H1 (cell line): ENCODE data around the gene ADAM12. TPM values are rescaled to one million over a fixed set of nuclear protein-coding genes. Genes with fewer than 3 reads are reported as not detected.

ENCODE experiments used
- CTCF ChIA-PET: fragments of 300-600 bp; sonication (Branson Sonifier 250); formaldehyde crosslinking; loops from one replicate; lab custom pipeline; 2021; ENCODE audit not compliant: partially characterized antibody; lab: Charles Lee
- POLR2A ChIA-PET: fragments of 300-600 bp; sonication (Branson Sonifier 250); formaldehyde crosslinking; loops from one replicate; lab custom pipeline; 2021; ENCODE audit warnings: inconsistent platforms; ENCODE audit not compliant: partially characterized antibody; lab: Charles Lee
- DNase-seq, 2 experiments: peaks; one replicate each; pipeline versions ENCODE4 v3.0.0 to v3.0.0-alpha.2; 2010 to 2022; ENCODE audit warnings: low spot score in 2 of 2, low read depth in 1 of 2, mixed read lengths in 1 of 2
- FAIRE-seq: peaks from 2 replicates; lab custom pipeline; 2011; peaks lifted over from hg19 to GRCh38; lab: Jason Lieb, UNC
- H2AFZ ChIP-seq: 2 replicates; pipeline ENCODE4 v1.8.1; 2012; ENCODE audit warnings: low read length, inconsistent platforms
- H2AK5ac ChIP-seq: 2 replicates; pipeline ENCODE4 v1.6.1; 2013; ENCODE audit warnings: low read depth, low read length
- H2BK120ac ChIP-seq: replicated peaks from 2 replicates; pipeline ENCODE3; 2013; ENCODE audit warnings: low read depth, low read length, inconsistent platforms
- H2BK12ac ChIP-seq: 2 replicates; pipeline ENCODE4 v1.6.1; 2013; ENCODE audit warnings: low read depth, low read length
- H2BK15ac ChIP-seq: 2 replicates; pipeline ENCODE4 v1.6.1; 2013; ENCODE audit warnings: low read length
- H2BK20ac ChIP-seq: 2 replicates; pipeline ENCODE4 v1.6.1; 2013; ENCODE audit warnings: low read length
- H2BK5ac ChIP-seq: 2 replicates; pipeline ENCODE4 v1.6.1; 2013; ENCODE audit warnings: low read depth, low read length
- H3K14ac ChIP-seq: 2 replicates; pipeline ENCODE4 v1.6.1; 2013; ENCODE audit warnings: inconsistent platforms; ENCODE audit not compliant: insufficient read length
- H3K18ac ChIP-seq: 2 replicates; pipeline ENCODE4 v1.6.1; 2013; ENCODE audit warnings: low read length; ENCODE audit errors: extremely low read depth
- H3K23ac ChIP-seq: 2 replicates; pipeline ENCODE4 v1.6.1; 2013; ENCODE audit warnings: inconsistent platforms; ENCODE audit not compliant: insufficient read length
- H3K23me2 ChIP-seq: 2 replicates; pipeline ENCODE4 v1.6.1; 2013; ENCODE audit warnings: low read depth, low read length
- H3K27ac ChIP-seq: 2 replicates; pipeline ENCODE4 v1.6.1; 2011; ENCODE audit warnings: low read depth, low read length, inconsistent platforms
- H3K27me3 ChIP-seq, 4 experiments: replicated peaks in 1 of 4; 1 replicate in 1 of 4; 2 replicates in 3 of 4; pipeline versions ENCODE4 v1.6.1 to v1.8.1; 2011 to 2013; ENCODE audit warnings: low read length in 3 of 4, mild to moderate bottlenecking in 3 of 4, inconsistent platforms in 2 of 4, mixed read lengths in 2 of 4, moderate library complexity in 1 of 4; ENCODE audit not compliant: control insufficient read depth in 3 of 4, insufficient read depth in 3 of 4; ENCODE audit errors: extremely low read depth in 1 of 4
- H3K36me3 ChIP-seq, 4 experiments: 2 replicates each; pipeline versions ENCODE4 v1.6.1 to v1.8.1; 2011 to 2013; ENCODE audit warnings: mild to moderate bottlenecking in 4 of 4, low read length in 3 of 4, moderate library complexity in 2 of 4, control low read depth in 1 of 4, inconsistent platforms in 1 of 4; ENCODE audit not compliant: insufficient read depth in 4 of 4, control insufficient read depth in 2 of 4
- H3K4ac ChIP-seq: replicated peaks from 2 replicates; pipeline ENCODE3; 2013; ENCODE audit warnings: low read length, low read depth, mixed read lengths, inconsistent platforms; ENCODE audit not compliant: insufficient read length
- H3K4me1 ChIP-seq, 4 experiments: replicated peaks in 1 of 4; 1 replicate in 1 of 4; 2 replicates in 3 of 4; pipeline versions ENCODE4 v1.6.1 to v1.8.1; 2011 to 2013; ENCODE audit warnings: low read length in 3 of 4, inconsistent platforms in 2 of 4, mixed read lengths in 1 of 4; ENCODE audit not compliant: insufficient read depth in 4 of 4, control insufficient read depth in 3 of 4
- H3K4me2 ChIP-seq, 2 experiments: 2 replicates each; pipeline versions ENCODE4 v1.6.1 to v1.8.1; 2011 to 2013; ENCODE audit warnings: low read depth in 2 of 2, low read length in 2 of 2, control low read depth in 1 of 2, inconsistent platforms in 1 of 2, mild to moderate bottlenecking in 1 of 2; ENCODE audit not compliant: insufficient read depth in 1 of 2
- H3K4me3 ChIP-seq, 4 experiments: fragments of 200-600, 300-600 bp in 1 of 4; sonication (generic), shearing (Covaris generic), sonication (Bioruptor Twin) in 1 of 4; 2 replicates each; pipeline versions ENCODE4 v1.5.1 to v1.8.1; 2011 to 2016; ENCODE audit warnings: low read length in 4 of 4, low read depth in 3 of 4, control low read depth in 2 of 4, inconsistent platforms in 2 of 4, mild to moderate bottlenecking in 2 of 4, mixed read lengths in 1 of 4, moderate library complexity in 1 of 4; ENCODE audit not compliant: insufficient read depth in 2 of 4; ENCODE audit errors: extremely low read depth in 1 of 4
- H3K56ac ChIP-seq: replicated peaks from 2 replicates; pipeline ENCODE3; 2013; ENCODE audit warnings: low read depth, mild to moderate bottlenecking, mixed read lengths, low read length, inconsistent platforms; ENCODE audit not compliant: insufficient read length
- H3K79me1 ChIP-seq: 2 replicates; pipeline ENCODE4 v1.6.1; 2013; ENCODE audit warnings: low read depth, low read length, control low read depth
- H3K79me2 ChIP-seq, 2 experiments: 2 replicates each; pipeline versions ENCODE4 v1.6.1 to v1.8.1; 2012 to 2013; ENCODE audit warnings: low read length in 2 of 2, mild to moderate bottlenecking in 2 of 2, inconsistent platforms in 1 of 2; ENCODE audit not compliant: insufficient read depth in 2 of 2, control insufficient read depth in 1 of 2
- H3K9ac ChIP-seq, 4 experiments: replicated peaks in 1 of 4; 1 replicate in 1 of 4; 2 replicates in 3 of 4; pipeline versions ENCODE4 v1.6.1 to v1.8.1; 2011 to 2013; ENCODE audit warnings: low read depth in 3 of 4, low read length in 3 of 4, control low read depth in 2 of 4, mild to moderate bottlenecking in 2 of 4, moderate library complexity in 2 of 4, inconsistent platforms in 1 of 4; ENCODE audit errors: extremely low read depth in 1 of 4
- H3K9me3 ChIP-seq, 2 experiments: 2 replicates each; pipeline versions ENCODE4 v1.6.1 to v1.8.1; 2012 to 2013; ENCODE audit warnings: mild to moderate bottlenecking in 2 of 2, moderate library complexity in 2 of 2, control low read depth in 1 of 2, inconsistent platforms in 1 of 2, low read depth in 1 of 2, low read length in 1 of 2, mixed read lengths in 1 of 2; ENCODE audit not compliant: insufficient read depth in 2 of 2
- H4K20me1 ChIP-seq, 2 experiments: replicated peaks in 1 of 2; 2 replicates each; pipeline versions ENCODE3 to v1.8.1; 2011 to 2013; ENCODE audit warnings: inconsistent platforms in 2 of 2, low read length in 2 of 2, mild to moderate bottlenecking in 1 of 2; ENCODE audit not compliant: insufficient read depth in 2 of 2, control insufficient read depth in 1 of 2
- H4K5ac ChIP-seq: 2 replicates; pipeline ENCODE4 v1.6.1; 2013; ENCODE audit warnings: low read length, low read depth, mixed read lengths, inconsistent platforms; ENCODE audit not compliant: insufficient read length
- H4K8ac ChIP-seq: 2 replicates; pipeline ENCODE4 v1.8.0; 2013; ENCODE audit warnings: mild to moderate bottlenecking, moderate library complexity, low read length, inconsistent platforms; ENCODE audit not compliant: insufficient read depth; ENCODE audit errors: extremely low read depth
- H4K91ac ChIP-seq: replicated peaks from 2 replicates; pipeline ENCODE3; 2013; ENCODE audit warnings: low read length, mixed read lengths, inconsistent platforms; ENCODE audit not compliant: insufficient read length
- CREB1 ChIP-seq: IDR thresholded peaks from 2 replicates; pipeline ENCODE4 v1.6.1; 2012; ENCODE audit warnings: inconsistent platforms
- CTCF ChIP-seq, 3 experiments: IDR thresholded peaks; 1 replicate in 2 of 3; 2 replicates in 1 of 3; pipeline versions ENCODE4 v1.5.1 to v1.6.1; 2011; ENCODE audit warnings: low read length in 3 of 3, mild to moderate bottlenecking in 3 of 3, inconsistent platforms in 2 of 3, low read depth in 1 of 3, moderate library complexity in 1 of 3; ENCODE audit not compliant: insufficient read depth in 1 of 3; ENCODE audit errors: control extremely low read depth in 1 of 3
- EGR1 ChIP-seq: IDR thresholded peaks from 2 replicates; pipeline ENCODE4 v1.6.1; 2011; ENCODE audit warnings: low read depth, low read length, borderline replicate concordance
- EP300 ChIP-seq, 2 experiments: IDR thresholded peaks; 1 replicate in 1 of 2; 2 replicates in 1 of 2; pipeline ENCODE4 v1.6.1; 2011 to 2012; ENCODE audit warnings: low read depth in 2 of 2, low read length in 2 of 2, mild to moderate bottlenecking in 2 of 2, borderline replicate concordance in 1 of 2, inconsistent platforms in 1 of 2, moderate library complexity in 1 of 2
- JUND ChIP-seq: IDR thresholded peaks from 2 replicates; pipeline ENCODE4 v1.6.1; 2011; ENCODE audit warnings: mild to moderate bottlenecking, improper control_type of control experiment, low read length
- SP1 ChIP-seq: IDR thresholded peaks from 2 replicates; pipeline ENCODE4 v1.6.1; 2011; ENCODE audit warnings: low read depth, low read length
- SP2 ChIP-seq: IDR thresholded peaks from 2 replicates; pipeline ENCODE4 v1.6.1; 2012; ENCODE audit warnings: mild to moderate bottlenecking, low read length, inconsistent platforms
- WGBS, 2 experiments: shearing (Covaris generic) in 1 of 2; methylation state at CpG; one replicate each; pipeline versions ENCODE4 v1.1.6 to v1.1.7; 2013 to 2015; ENCODE audit warnings: low lambda C conversion rate in 2 of 2, mixed read lengths in 2 of 2, inconsistent platforms in 1 of 2, low coverage in 1 of 2, missing lambda C conversion rate in 1 of 2; ENCODE audit not compliant: insufficient replicate concordance in 2 of 2, insufficient coverage in 1 of 2, insufficient read length in 1 of 2; ENCODE audit errors: extremely low coverage in 1 of 2, missing lambda C conversion rate in 1 of 2; 5-methylcytosine and 5-hydroxymethylcytosine counted together
- polyA plus RNA-seq, 7 experiments: library from polyadenylated mRNA; depleted of rRNA in 3 of 7; stranded (reverse) in 5 of 7; unstranded in 2 of 7; fragments of >200 nt in 5 of 7; fragments of 200-250 nt in 2 of 7; gene quantifications; 1 replicate in 5 of 7; 2 replicates in 1 of 7; 4 replicates in 1 of 7; pipeline versions ENCODE4 v1.2.1 to v1.2.3, GENCODE V29; 2011 to 2013; ENCODE audit warnings: missing spikeins in 2 of 7, mixed read lengths in 2 of 7
- total RNA-seq: library from RNA; stranded (reverse); fragmentation: NEBNext Ultra II Directional; extraction: Animal tissue kit (Norgen Biotek cat#: 25700); gene quantifications from 2 replicates; pipeline ENCODE4 v1.2.1, GENCODE V29; 2021

ADAM12 gene
- total and polyA plus RNA-seq, 2 of the 8 experiments (the other 6 are each of a cell fraction or from before 2014, with no cell fraction given), result 0.07 to 0.17 TPM

DNA sequence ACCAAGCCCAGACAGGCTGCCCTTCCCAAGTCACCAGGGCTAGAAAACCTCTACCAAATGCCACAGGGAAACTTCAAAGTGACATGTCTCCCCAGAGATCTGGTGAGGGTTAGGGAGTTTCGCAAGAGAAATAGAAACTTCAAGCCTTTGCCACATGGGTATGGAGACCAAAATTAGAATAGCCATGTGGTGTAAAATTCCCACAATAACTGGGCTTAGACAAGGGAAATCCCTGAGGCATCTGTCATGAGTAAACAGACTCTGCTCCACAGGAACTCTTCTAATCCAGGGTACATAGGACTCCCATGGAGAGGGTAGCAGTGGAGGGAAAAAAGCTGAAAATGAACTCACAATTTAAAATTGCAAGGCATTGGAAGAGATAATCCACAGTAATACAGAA lies 14.3 kb downstream of the ADAM12 start:
- Histone ChIP-seq H2BK120ac (no peak overlapping the region), H3K9me3 (peaks cover 0 to 19% of the 10 kb centered on the region in 2 experiments; a peak in 2 of 4 replicates), H3K23me2 (no peaks in the 10 kb centered on the region; the same call in 1 of the 2 replicates), H3K79me1 (no peaks in the 10 kb centered on the region), H4K8ac (no peak overlapping the region), H3K23ac (no peak overlapping the region), H4K91ac (no peak overlapping the region), H2BK20ac (no peak overlapping the region), H3K27ac (no peak overlapping the region), H2BK5ac (no peak overlapping the region), H2BK15ac (no peak overlapping the region), H3K14ac (no peak overlapping the region), H3K4me3 (no peak overlapping the region), H2BK12ac (no peak overlapping the region), H2AFZ (no peak overlapping the region), H3K79me2 (no peaks in the 10 kb centered on the region), H4K20me1 (no peaks in the 10 kb centered on the region), H3K18ac (no peak overlapping the region), H3K27me3 (no peaks in the 10 kb centered on the region), H3K4me2 (no peak overlapping the region), H3K56ac (no peak overlapping the region), H3K36me3 (no peaks in the 10 kb centered on the region), H4K5ac (no peak overlapping the region), H3K4me1 (no peaks in the 10 kb centered on the region), H3K9ac (no peak overlapping the region), H3K4ac (no peak overlapping the region), H2AK5ac (no peak overlapping the region)
- DNase-seq (no peak), FAIRE-seq (no peak)
- ChIA-PET POLR2A (no interaction called here), CTCF (interaction anchor here (0.8 to 2.2 kb wide), 4 partner anchors 11 to 396 kb away, joined by 3 to 5 read pairs (median 4); no protein-coding TSS in a partner anchor)
- WGBS, 2 experiments, result 100% methylated on average over 1 of the region's 1 CpG; no CpG with 5 or more reads in 1 of the 2 experiments
- no peak for TF ChIP-seq EP300 (IDR thresholded peaks at IDR 0.05; ENCODE audit: borderline replicate concordance in 1 of 2, low read depth in 2 of 2, low read length in 2 of 2)
- TF ChIP-seq CREB1, result no peak
- TF ChIP-seq SP2, result no peak
- TF ChIP-seq JUND, result no peak
- no peak for TF ChIP-seq EGR1
- TF ChIP-seq SP1, result no peak
- TF ChIP-seq CTCF (IDR thresholded peaks at IDR 0.05; ENCODE audit: control extremely low read depth in 1 of 3, insufficient read depth in 1 of 3, low read depth in 1 of 3, low read length in 3 of 3), result no peak
